K562 (cell line): ENCODE results near the gene NAA10. TPM values are rescaled to one million over a fixed set of nuclear protein-coding genes. Genes with fewer than 3 reads are reported as not detected.

Experiments used
- ATAC-seq: fragments of 200-7000 bp; cut with Tn5 transposase; 3 replicates; pipeline ENCODE4 v1.9.1; 2020; ENCODE audit warnings: moderate library complexity
- BruUV-seq: library from RNA; stranded (reverse); fragments of 400-500 nt; replicated peaks from 2 replicates; lab custom pipeline; 2021; lab: Mats Ljungman, UMichigan
- CTCF ChIA-PET: fragments of 300-600 bp; formaldehyde crosslinking; extraction: SDS; loops from one replicate; lab custom pipeline; 2021; ENCODE audit warnings: low intra/inter-chr PET ratio; lab: Yijun Ruan, JAX
- POLR2A ChIA-PET: fragments of 300-600, 350-650 bp; sonication (Branson Sonifier 250); formaldehyde crosslinking; extraction: SDS; loops from one replicate; lab custom pipeline; 2021; ENCODE audit warnings: antibody characterized with exemption, inconsistent platforms; lab: Yijun Ruan, JAX
- DNase-seq, 4 experiments: peaks; one replicate each; pipeline versions ENCODE4 v3.0.0 to v3.0.0-alpha.2; 2011 to 2018; ENCODE audit warnings: low spot score in 3 of 4, mixed read lengths in 3 of 4; ENCODE audit errors: extremely low read depth in 1 of 4
- FAIRE-seq: peaks from 2 replicates; lab custom pipeline; 2011; peaks lifted over from hg19 to GRCh38; lab: Jason Lieb, UNC
- H2AFZ ChIP-seq: 2 replicates; pipeline ENCODE4 v1.6.0; 2011; ENCODE audit warnings: low read depth, low read length, control low read depth, inconsistent platforms
- H3K27ac ChIP-seq: fragments of 200-600 bp; 3 replicates; pipeline ENCODE4 v1.8.0; 2011; ENCODE audit warnings: low read depth, mild to moderate bottlenecking, control low read depth, inconsistent platforms, low read length, moderate library complexity, mixed read lengths; ENCODE audit errors: extremely low read depth
- H3K27me3 ChIP-seq, 2 experiments: fragments of 300-600 bp in 1 of 2; 2 replicates in 1 of 2; 3 replicates in 1 of 2; pipeline versions ENCODE4 v1.6.0 to v1.8.0; 2011; ENCODE audit warnings: inconsistent platforms in 2 of 2, low read length in 2 of 2, mild to moderate bottlenecking in 1 of 2, mixed read lengths in 1 of 2, moderate library complexity in 1 of 2; ENCODE audit not compliant: control insufficient read depth in 2 of 2, insufficient read depth in 2 of 2
- H3K36me3 ChIP-seq: fragments of 300-600 bp; 3 replicates; pipeline ENCODE4 v1.8.0; 2011; ENCODE audit warnings: mild to moderate bottlenecking, low read length, inconsistent platforms; ENCODE audit not compliant: control insufficient read depth, insufficient read depth
- H3K4me1 ChIP-seq, 2 experiments: fragments of 200-600 bp in 1 of 2; replicated peaks in 1 of 2; 2 replicates in 1 of 2; 3 replicates in 1 of 2; pipeline versions ENCODE4 v1.5.1 to v1.8.0; 2011; ENCODE audit warnings: inconsistent platforms in 2 of 2, low read length in 2 of 2, mild to moderate bottlenecking in 1 of 2, mixed read lengths in 1 of 2, moderate library complexity in 1 of 2; ENCODE audit not compliant: control insufficient read depth in 2 of 2, insufficient read depth in 2 of 2
- H3K4me2 ChIP-seq: 2 replicates; pipeline ENCODE4 v1.6.1; 2011; ENCODE audit warnings: low read length, control low read depth, inconsistent platforms, mixed read lengths; ENCODE audit not compliant: insufficient read depth
- H3K4me3 ChIP-seq: fragments of 200-600 bp; sonication (generic), shearing (Covaris generic); 2 replicates; pipeline ENCODE4 v1.5.1; 2016; ENCODE audit warnings: control low read depth, inconsistent platforms
- H3K79me2 ChIP-seq: fragments of 200-600 bp; 3 replicates; pipeline ENCODE4 v1.8.0; 2011; ENCODE audit warnings: low read length, inconsistent platforms; ENCODE audit not compliant: control insufficient read depth, insufficient read depth
- H3K9ac ChIP-seq, 2 experiments: 2 replicates each; pipeline versions ENCODE4 v1.6.0 to v1.6.1; 2011; ENCODE audit warnings: low read depth in 2 of 2, low read length in 2 of 2, control low read depth in 1 of 2, inconsistent platforms in 1 of 2, mild to moderate bottlenecking in 1 of 2, mixed read lengths in 1 of 2; ENCODE audit not compliant: insufficient read depth in 1 of 2
- H3K9me1 ChIP-seq: one replicate; pipeline ENCODE4 v1.6.0; 2011; ENCODE audit warnings: inconsistent platforms, mild to moderate bottlenecking, low read length, moderate library complexity; ENCODE audit not compliant: control insufficient read depth, insufficient read depth
- H3K9me3 ChIP-seq: replicated peaks from 2 replicates; pipeline ENCODE4 v1.5.1; 2011; ENCODE audit warnings: low read depth, low read length, inconsistent platforms; ENCODE audit not compliant: control insufficient read depth, insufficient read depth
- H4K20me1 ChIP-seq: replicated peaks from 2 replicates; pipeline ENCODE4 v1.6.1; 2011; ENCODE audit warnings: low read length, inconsistent platforms, mixed read lengths; ENCODE audit not compliant: control insufficient read depth, insufficient read depth
- POLR2G ChIP-seq: fragments of 200-400 bp; formaldehyde crosslinking; IDR thresholded peaks from 2 replicates; pipeline ENCODE4 v1.6.1; 2017; ENCODE audit warnings: low read depth, mild to moderate bottlenecking, antibody characterized with exemption, low read length, moderate library complexity
- RERE ChIP-seq: sonication (generic); formaldehyde crosslinking; IDR thresholded peaks from 2 replicates; pipeline ENCODE4 v1.8.0; 2023; ENCODE audit warnings: missing genetic modification reagents, mild to moderate bottlenecking, borderline replicate concordance
- WGBS: fragments of 100-300 bp; shearing (Covaris generic); methylation state at CpG from one replicate; pipeline ENCODE4 v1.1.6; 2016; ENCODE audit warnings: low coverage, mixed read lengths; ENCODE audit not compliant: insufficient coverage; ENCODE audit errors: missing lambda C conversion rate; 5-methylcytosine and 5-hydroxymethylcytosine counted together
- in situ Hi-C: fragments of 300-500 bp; cut with MboI; formaldehyde crosslinking; loops from 4 replicates; pipeline ENCODE4 v1.15.0; 2018; ENCODE audit warnings: inconsistent platforms, mixed read lengths
- intact Hi-C: fragments of 100-400 bp; cut with micrococcal nuclease; formaldehyde crosslinking; loops from 2 replicates; pipeline ENCODE4 v1.14.2; 2022
- polyA plus RNA-seq, 8 experiments: library from polyadenylated mRNA; depleted of rRNA in 4 of 8; stranded (reverse) in 5 of 8; unstranded in 3 of 8; fragments of >200 nt; fragmentation: Nextera tagmentation in 2 of 8; fragmentation: Illumina TruSeq in 1 of 8; extraction: Ambion mirVana in 2 of 8; extraction: Trizol in 1 of 8; gene quantifications; 2 replicates each; pipeline versions ENCODE4 v1.2.1 to v1.2.3, GENCODE V29; 2011 to 2014; ENCODE audit warnings: inconsistent platforms in 1 of 8, missing spikeins in 1 of 8
- total RNA-seq, 7 experiments: library from RNA; depleted of rRNA in 6 of 7; stranded (reverse); fragments of >200 nt in 6 of 7; fragmentation: Illumina TruSeq in 2 of 7; extraction: Trizol in 2 of 7; gene quantifications; 2 replicates each; pipeline versions ENCODE4 v1.2.1 to v1.2.3, GENCODE V29; 2011 to 2021; ENCODE audit warnings: low replicate concordance in 1 of 7

NAA10 gene
- total and polyA plus RNA-seq, 9 of the 15 experiments (the other 6 are each of a cell fraction or from before 2014, with no cell fraction given), result 11.1 to 250 (median 134) TPM

GRCh38 chrX:153921511-153922446 is 13.1 kb downstream of the NAA10 start:
- Histone ChIP-seq H4K20me1 (no peaks in the 10 kb centered on the region), H3K27ac (no peak overlapping the region), H3K36me3 (peaks cover 32% of the 10 kb centered on the region; the same call in 2 of the 3 replicates), H3K4me1 (peaks cover 12 to 38% of the 10 kb centered on the region in 2 experiments; a peak in 4 of 5 replicates), H3K4me2 (no peak overlapping the region), H3K4me3 (no peak overlapping the region), H3K9ac (no peak overlapping the region), H3K9me1 (no peaks in the 10 kb centered on the region), H3K79me2 (peaks cover 35% of the 10 kb centered on the region), H3K27me3 (no peaks in the 10 kb centered on the region), H3K9me3 (no peaks in the 10 kb centered on the region), H2AFZ (no peak overlapping the region)
- intact Hi-C loops, result no loop called here
- BruUV-seq, result no TSS peak
- ChIA-PET CTCF (no interaction called here), POLR2A (interaction anchor here (0.6 to 0.8 kb wide), 3 partner anchors 12 to 45 kb away, joined by 3 to 5 read pairs (median 4); no protein-coding TSS in a partner anchor)
- FAIRE-seq, result no peak
- TF ChIP-seq RERE (CRISPR knock-in tag) (no peak), POLR2G (peak; percentile 47; the same call in 1 of the 2 replicates)
- 77% methylated on average over 11 of the region's 40 CpGs for WGBS
- no peak for ATAC-seq
- in situ Hi-C loops, result no loop called here
- DNase-seq, result no peak
